HAP-1 (cell line): ENCODE measurements around the gene COPZ1.

Experiments used
- DNase-seq, 2 experiments: peaks; one replicate each; pipeline ENCODE4 v3.0.0-alpha.2; 2016 to 2020; ENCODE audit warnings: low spot score in 2 of 2
- H3K27me3 ChIP-seq: fragments of 250-450 bp; sonication (Bioruptor Pico); 2 replicates; pipeline ENCODE4 v1.5.1; 2020; ENCODE audit warnings: low read depth, mild to moderate bottlenecking, moderate library complexity
- H3K36me3 ChIP-seq: fragments of 250-450 bp; sonication (Bioruptor Pico); replicated peaks from 2 replicates; pipeline ENCODE4 v1.5.1; 2020; ENCODE audit warnings: mild to moderate bottlenecking
- H3K4me1 ChIP-seq: fragments of 250-450 bp; sonication (Bioruptor Pico); 2 replicates; pipeline ENCODE4 v1.5.1; 2020; ENCODE audit warnings: mild to moderate bottlenecking
- H3K4me3 ChIP-seq: fragments of 250-450 bp; sonication (Bioruptor Pico); 2 replicates; pipeline ENCODE4 v1.5.1; 2020; ENCODE audit warnings: mild to moderate bottlenecking, moderate library complexity
- H3K9me3 ChIP-seq: fragments of 250-450 bp; sonication (Bioruptor Pico); 2 replicates; pipeline ENCODE4 v1.5.1; 2020; ENCODE audit warnings: mild to moderate bottlenecking, moderate library complexity
- in situ Hi-C: fragments of 300-500 bp; cut with MboI; formaldehyde crosslinking; loops from 3 replicates; pipeline ENCODE4 v1.14.3; 2020; ENCODE audit warnings: low sequenced_read_pairs, inconsistent platforms, mixed read lengths

COPZ1 gene

GRCh38 chr12:54331461-54331860 lies 6.5 kb downstream of the COPZ1 start:
- Histone ChIP-seq H3K4me3 (no peak overlapping the region), H3K36me3 (peaks cover 15% of the 10 kb centered on the region), H3K27me3 (no peaks in the 10 kb centered on the region), H3K4me1 (peaks cover 17% of the 10 kb centered on the region), H3K9me3 (no peaks in the 10 kb centered on the region)
- in situ Hi-C loops, result no loop called here
- no peak for DNase-seq

- no peak for DNase-seq
- in situ Hi-C loops, result no loop called here
- Histone ChIP-seq H3K4me1 (peaks cover 12% of the 10 kb centered on the region), H3K27me3 (no peaks in the 10 kb centered on the region), H3K4me3 (no peak overlapping the region), H3K9me3 (no peaks in the 10 kb centered on the region), H3K36me3 (peaks cover 18% of the 10 kb centered on the region)
These were observed 8.6 kb downstream of the COPZ1 start for GRCh38 chr12:54333420-54334034.

GRCh38 chr12:54337280-54337842 lies 12.4 kb downstream of the COPZ1 start:
- peaks cover 4% of the 10 kb centered on the region for H3K4me1 ChIP-seq
- DNase-seq, result no peak
- H3K4me3 ChIP-seq, result no peak overlapping the region
- peaks cover 36% of the 10 kb centered on the region for H3K36me3 ChIP-seq
- H3K9me3 ChIP-seq, result no peaks in the 10 kb centered on the region
- no peaks in the 10 kb centered on the region for H3K27me3 ChIP-seq
- in situ Hi-C loops, result no loop called here

GRCh38 chr12:54337854-54338650 lies 13.1 kb downstream of the COPZ1 start:
- Histone ChIP-seq H3K4me3 (no peak overlapping the region), H3K4me1 (peaks cover 4% of the 10 kb centered on the region), H3K9me3 (no peaks in the 10 kb centered on the region), H3K27me3 (no peaks in the 10 kb centered on the region), H3K36me3 (peaks cover 41% of the 10 kb centered on the region)
- in situ Hi-C loops, result no loop called here
- DNase-seq, result no peak

- Histone ChIP-seq H3K36me3 (peaks cover 48% of the 10 kb centered on the region), H3K27me3 (no peaks in the 10 kb centered on the region), H3K4me1 (peaks cover 4% of the 10 kb centered on the region), H3K4me3 (no peak overlapping the region), H3K9me3 (no peaks in the 10 kb centered on the region)
- in situ Hi-C loops, result no loop called here
- DNase-seq, result no peak
These were observed 13.9 kb downstream of the COPZ1 start for GRCh38 chr12:54338698-54339296.

GRCh38 chr12:54340846-54341245 lies 15.9 kb downstream of the COPZ1 start:
- Histone ChIP-seq H3K4me3 (no peak overlapping the region), H3K4me1 (peaks cover 4% of the 10 kb centered on the region), H3K36me3 (peaks cover 67% of the 10 kb centered on the region), H3K27me3 (no peaks in the 10 kb centered on the region), H3K9me3 (no peaks in the 10 kb centered on the region)
- in situ Hi-C loops, result no loop called here
- DNase-seq, result no peak

- no peak overlapping the region for H3K4me3 ChIP-seq
- no peaks in the 10 kb centered on the region for H3K9me3 ChIP-seq
- H3K27me3 ChIP-seq, result no peaks in the 10 kb centered on the region
- peak in 1 of 2 experiments; percentile 40 for DNase-seq
- peaks cover 4% of the 10 kb centered on the region for H3K4me1 ChIP-seq
- in situ Hi-C loops, result no loop called here
- H3K36me3 ChIP-seq, result peaks cover 75% of the 10 kb centered on the region
These were observed 16.7 kb downstream of the COPZ1 start for GRCh38 chr12:54341378-54342300.

- Histone ChIP-seq H3K36me3 (peaks cover 76% of the 10 kb centered on the region), H3K4me1 (peaks cover 24% of the 10 kb centered on the region), H3K27me3 (no peaks in the 10 kb centered on the region), H3K4me3 (no peak overlapping the region), H3K9me3 (no peaks in the 10 kb centered on the region)
- in situ Hi-C loops, result no loop called here
- no peak for DNase-seq
These were observed 24.1 kb downstream of the COPZ1 start for GRCh38 chr12:54349036-54349435.

- DNase-seq, result no peak
- in situ Hi-C loops, result loop anchor here (25.0 kb wide), 1 partner anchor 362 kb away; the partner anchor contains the start of gene HOXC10
- H3K36me3 ChIP-seq, result peaks cover 69% of the 10 kb centered on the region
These were observed 24.7 kb downstream of the COPZ1 start for GRCh38 chr12:54349679-54350078.

GRCh38 chr12:54350743-54351142 lies 25.8 kb downstream of the COPZ1 start:
- DNase-seq, result no peak
- Histone ChIP-seq H3K27me3 (no peaks in the 10 kb centered on the region), H3K4me3 (no peak overlapping the region), H3K9me3 (no peaks in the 10 kb centered on the region), H3K4me1 (peaks cover 24% of the 10 kb centered on the region), H3K36me3 (peaks cover 60% of the 10 kb centered on the region)
- in situ Hi-C loops, result loop anchor here (25.0 kb wide), 1 partner anchor 363 kb away; the partner anchor contains the start of gene HOXC10

More at GRCh38 chr12:54349679-54350078, 24.7 kb downstream of the COPZ1 start:
- no peaks in the 10 kb centered on the region for H3K27me3 ChIP-seq
- H3K9me3 ChIP-seq, result no peaks in the 10 kb centered on the region
- H3K4me3 ChIP-seq, result no peak overlapping the region
- peaks cover 24% of the 10 kb centered on the region for H3K4me1 ChIP-seq

- Histone ChIP-seq H3K36me3 (peaks cover 55% of the 10 kb centered on the region), H3K27me3 (no peaks in the 10 kb centered on the region), H3K9me3 (no peaks in the 10 kb centered on the region), H3K4me3 (no peak overlapping the region), H3K4me1 (peaks cover 24% of the 10 kb centered on the region)
- in situ Hi-C loops, result loop anchor here (25.0 kb wide), 1 partner anchor 364 kb away; the partner anchor contains the start of gene HOXC10
- DNase-seq, result no peak
These were observed 26.4 kb downstream of the COPZ1 start for GRCh38 chr12:54351341-54351740.

- Histone ChIP-seq H3K9me3 (no peaks in the 10 kb centered on the region), H3K4me1 (peaks cover 24% of the 10 kb centered on the region), H3K27me3 (no peaks in the 10 kb centered on the region), H3K36me3 (peaks cover 47% of the 10 kb centered on the region), H3K4me3 (no peak overlapping the region)
- peak; percentile 56 to 88 for DNase-seq
- in situ Hi-C loops, result loop anchor here (25.0 kb wide), 1 partner anchor 365 kb away; the partner anchor contains the start of gene HOXC10
These were observed 27.1 kb downstream of the COPZ1 start for GRCh38 chr12:54352022-54352531.
